DMS79 treated with DMSO at 0.1 percent for 48 hours (cell line): ENCODE results near the gene ATRNL1.

Source experiments
- DNase-seq: peaks from one replicate; lab custom pipeline; 2025; lab: John Stamatoyannopoulos, UW

Gene ATRNL1

GRCh38 chr10:115849197-115849596 is 756.0 kb downstream of the ATRNL1 start:
- DNase-seq, result no peak

- no peak for DNase-seq
These were observed 757.5 kb downstream of the ATRNL1 start for GRCh38 chr10:115850666-115851065.

GRCh38 chr10:115851695-115852094 is 758.5 kb downstream of the ATRNL1 start:
- DNase-seq, result no peak

- no peak for DNase-seq
These were observed 761.7 kb downstream of the ATRNL1 start for GRCh38 chr10:115854740-115855435.

GRCh38 chr10:115856580-115856979 is 763.4 kb downstream of the ATRNL1 start:
- no peak for DNase-seq

- no peak for DNase-seq
These were observed 764.7 kb downstream of the ATRNL1 start for GRCh38 chr10:115857856-115858255.

- DNase-seq, result no peak
These were observed 767.3 kb downstream of the ATRNL1 start for GRCh38 chr10:115860182-115861107.

- DNase-seq, result no peak
These were observed 768.3 kb downstream of the ATRNL1 start for GRCh38 chr10:115861455-115861854.

- DNase-seq, result no peak
These were observed 768.7 kb downstream of the ATRNL1 start for GRCh38 chr10:115861864-115862263.

GRCh38 chr10:115866174-115866573 is 773.0 kb downstream of the ATRNL1 start:
- DNase-seq, result no peak

- no peak for DNase-seq
These were observed 773.5 kb downstream of the ATRNL1 start for GRCh38 chr10:115866691-115867090.

GRCh38 chr10:115867305-115867704 is 774.1 kb downstream of the ATRNL1 start:
- DNase-seq, result no peak

GRCh38 chr10:115871855-115872254 is 778.7 kb downstream of the ATRNL1 start:
- no peak for DNase-seq

- no peak for DNase-seq
These were observed 782.0 kb downstream of the ATRNL1 start for GRCh38 chr10:115875172-115875571.

GRCh38 chr10:115879372-115880089 is 786.4 kb downstream of the ATRNL1 start:
- no peak for DNase-seq

- DNase-seq, result no peak
These were observed 788.9 kb downstream of the ATRNL1 start for GRCh38 chr10:115882021-115882420.

GRCh38 chr10:115883372-115883771 is 790.2 kb downstream of the ATRNL1 start:
- no peak for DNase-seq

GRCh38 chr10:115884331-115884730 is 791.2 kb downstream of the ATRNL1 start:
- DNase-seq, result no peak

- DNase-seq, result no peak
These were observed 802.0 kb downstream of the ATRNL1 start for GRCh38 chr10:115895166-115895565.

- no peak for DNase-seq
These were observed 805.1 kb downstream of the ATRNL1 start for GRCh38 chr10:115898242-115898641.

GRCh38 chr10:115902596-115902995 is 809.4 kb downstream of the ATRNL1 start:
- no peak for DNase-seq

GRCh38 chr10:115903207-115903606 is 810.0 kb downstream of the ATRNL1 start:
- DNase-seq, result no peak

GRCh38 chr10:115903845-115904244 is 810.7 kb downstream of the ATRNL1 start:
- DNase-seq, result no peak
